Stimulated activated CD4-positive, alpha-beta T cell treated with anti-CD3 and anti-CD28 coated beads, Interleukin-1b, Interleukin-23, amount 100 ng/mL, for 4 hours (primary cell): ENCODE results near the gene C19orf81.

Experiments used
- DNase-seq, 2 donors: peaks; one replicate each; pipeline ENCODE4 v3.0.0-alpha.2; 2020; ENCODE audit warnings: low read depth in 2 of 2

The C19orf81 gene

GRCh38 chr19:50658441-50659317 is 9.4 kb downstream of the C19orf81 start:
- DNase-seq, result peak; percentile 12 to 59

- no peak for DNase-seq
These were observed 10.3 kb downstream of the C19orf81 start for GRCh38 chr19:50659318-50660087.

GRCh38 chr19:50660088-50660366 is 10.8 kb downstream of the C19orf81 start:
- no peak for DNase-seq

GRCh38 chr19:50661023-50661422 is 11.8 kb downstream of the C19orf81 start:
- DNase-seq, result no peak

- no peak for DNase-seq
These were observed 12.8 kb downstream of the C19orf81 start for GRCh38 chr19:50661766-50662650.

- no peak for DNase-seq
These were observed 13.6 kb downstream of the C19orf81 start for GRCh38 chr19:50662651-50663481.

- no peak for DNase-seq
These were observed 14.2 kb downstream of the C19orf81 start for GRCh38 chr19:50663482-50663790.

- no peak for DNase-seq
These were observed 15.0 kb downstream of the C19orf81 start for GRCh38 chr19:50664204-50664603.

GRCh38 chr19:50666346-50667176 is 17.3 kb downstream of the C19orf81 start:
- no peak for DNase-seq

- no peak for DNase-seq
These were observed 18.0 kb downstream of the C19orf81 start for GRCh38 chr19:50667177-50667758.

- no peak for DNase-seq
These were observed 18.6 kb downstream of the C19orf81 start for GRCh38 chr19:50667759-50668231.

- DNase-seq, result no peak
These were observed 19.2 kb downstream of the C19orf81 start for GRCh38 chr19:50668416-50668815.

- no peak for DNase-seq
These were observed 19.6 kb downstream of the C19orf81 start for GRCh38 chr19:50668879-50669278.

- DNase-seq, result peak; percentile 10 to 37
These were observed 20.3 kb downstream of the C19orf81 start for GRCh38 chr19:50669302-50670101.

- no peak for DNase-seq
These were observed 20.8 kb downstream of the C19orf81 start for GRCh38 chr19:50670102-50670380.

GRCh38 chr19:50673118-50673517 is 23.9 kb downstream of the C19orf81 start:
- no peak for DNase-seq

- DNase-seq, result no peak
These were observed 27.5 kb downstream of the C19orf81 start for GRCh38 chr19:50676625-50677197.

GRCh38 chr19:50677636-50678035 is 28.4 kb downstream of the C19orf81 start:
- DNase-seq, result no peak

- DNase-seq, result no peak
These were observed 29.1 kb downstream of the C19orf81 start for GRCh38 chr19:50678323-50678722.
